HEK293 (cell line): ENCODE results near the gene EML3.

ENCODE experiments used
- BCL11A ChIP-seq: fragments of 450-650 bp; formaldehyde crosslinking; IDR thresholded peaks from 2 replicates; pipeline ENCODE4 v1.5.1; 2016; ENCODE audit warnings: low read depth, missing biosample characterization, missing genetic modification characterization
- CTCF ChIP-seq: fragments of 450-650 bp; formaldehyde crosslinking; IDR thresholded peaks from 2 replicates; pipeline ENCODE4 v1.5.1; 2016; ENCODE audit warnings: missing biosample characterization, missing genetic modification characterization
- KLF10 ChIP-seq: fragments of 450-650 bp; IDR thresholded peaks from 2 replicates; pipeline ENCODE4 v1.5.1; 2018; ENCODE audit warnings: missing biosample characterization, mild to moderate bottlenecking, missing genetic modification characterization
- KLF8 ChIP-seq: fragments of 450-650 bp; formaldehyde crosslinking; IDR thresholded peaks from 2 replicates; pipeline ENCODE4 v1.5.1; 2016; ENCODE audit warnings: missing biosample characterization, missing genetic modification characterization
- MYNN ChIP-seq: fragments of 450-650 bp; formaldehyde crosslinking; IDR thresholded peaks from 2 replicates; pipeline ENCODE4 v1.5.1; 2016; ENCODE audit warnings: missing biosample characterization, missing genetic modification characterization, borderline replicate concordance
- PATZ1 ChIP-seq: fragments of 450-650 bp; formaldehyde crosslinking; IDR thresholded peaks from 2 replicates; pipeline ENCODE4 v1.5.1; 2016; ENCODE audit warnings: missing biosample characterization, missing genetic modification characterization
- PRDM1 ChIP-seq: fragments of 450-650 bp; formaldehyde crosslinking; IDR thresholded peaks from 2 replicates; pipeline ENCODE4; 2016; ENCODE audit warnings: missing biosample characterization, missing genetic modification characterization
- REST ChIP-seq: fragments of 450-650 bp; formaldehyde crosslinking; IDR thresholded peaks from 2 replicates; pipeline ENCODE4 v1.5.1; 2016; ENCODE audit warnings: missing biosample characterization, missing genetic modification characterization
- YY1 ChIP-seq: fragments of 450-650 bp; formaldehyde crosslinking; IDR thresholded peaks from 2 replicates; pipeline ENCODE4 v1.5.1; 2018; ENCODE audit warnings: missing biosample characterization, missing genetic modification characterization
- ZBTB1 ChIP-seq: fragments of 450-650 bp; formaldehyde crosslinking; IDR thresholded peaks from 2 replicates; pipeline ENCODE4 v1.5.1; 2016; ENCODE audit warnings: missing biosample characterization, missing genetic modification characterization
- ZNF121 ChIP-seq: fragments of 450-650 bp; formaldehyde crosslinking; IDR thresholded peaks from 2 replicates; pipeline ENCODE4 v1.5.1; 2016; ENCODE audit warnings: missing biosample characterization, missing genetic modification characterization
- ZNF449 ChIP-seq: fragments of 450-650 bp; formaldehyde crosslinking; IDR thresholded peaks from 2 replicates; pipeline ENCODE4 v1.5.1; 2017; ENCODE audit warnings: missing biosample characterization, mild to moderate bottlenecking, missing genetic modification characterization, moderate library complexity
- ZNF600 ChIP-seq: fragments of 450-650 bp; formaldehyde crosslinking; IDR thresholded peaks from 2 replicates; pipeline ENCODE4 v1.5.1; 2016; ENCODE audit warnings: missing biosample characterization, missing genetic modification characterization
- ZNF660 ChIP-seq: fragments of 450-650 bp; IDR thresholded peaks from 2 replicates; pipeline ENCODE4 v1.5.1; 2018; ENCODE audit warnings: missing biosample characterization, mild to moderate bottlenecking, missing genetic modification characterization

- TF ChIP-seq PATZ1 (tag by site-specific recombination), result 0 out of 2 replicates have a peak, but pooled peaks have one; percentile 21
- TF ChIP-seq KLF10 (tag by site-specific recombination), result no peak
- no peak for TF ChIP-seq ZNF449 (tag by site-specific recombination)
- no peak for TF ChIP-seq ZNF660 (tag by site-specific recombination)
- no peak for TF ChIP-seq CTCF
- no peak for TF ChIP-seq PRDM1 (tag by site-specific recombination)
- TF ChIP-seq YY1 (tag by site-specific recombination), result no peak
- no peak for TF ChIP-seq BCL11A (tag by site-specific recombination)
- TF ChIP-seq KLF8 (tag by site-specific recombination), result peak; percentile 38; the same call in 1 of the 2 replicates
- TF ChIP-seq ZNF600 (tag by site-specific recombination), result no peak
- TF ChIP-seq ZNF121 (tag by site-specific recombination), result no peak
- no peak for TF ChIP-seq MYNN
- no peak for TF ChIP-seq REST
- no peak for TF ChIP-seq ZBTB1 (tag by site-specific recombination)
Measured at GRCh38 chr11:62559204-62559603, 53.4 kb downstream of the EML3 start.
